ENCODE measurements around the gene SYTL4.

Gene SYTL4

DNA sequence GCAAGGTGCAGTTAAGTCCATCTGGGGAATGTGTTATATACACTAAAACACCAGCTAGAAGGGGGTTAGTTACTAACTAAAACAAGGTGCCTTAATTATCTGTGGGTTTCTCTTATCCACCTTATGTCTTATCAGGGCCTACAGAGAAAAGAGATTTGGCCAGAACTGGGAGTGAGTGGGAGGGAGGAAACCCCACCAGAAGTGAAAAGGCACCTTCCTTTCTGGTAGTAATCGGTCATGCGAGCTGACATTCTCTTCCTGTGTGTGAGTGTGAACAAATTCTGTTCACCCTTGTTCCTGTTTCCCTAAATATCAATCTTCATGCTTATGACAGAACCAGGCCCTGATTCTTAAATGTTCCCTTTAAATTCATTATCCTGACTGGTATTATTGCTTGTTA is 44.4 kb downstream of the SYTL4 start:
- Histone ChIP-seq H3K27ac (replicated peaks) (no peak overlapping the region), H3K27me3 (ENCODE audit: insufficient read depth, poor library complexity, severe bottlenecking) (no peaks in the 10 kb centered on the region), H3K4me3 (replicated peaks; ENCODE audit: insufficient read depth, low read length) (no peak overlapping the region)
- TF ChIP-seq POLR2AphosphoS5 (IDR thresholded peaks at IDR 0.05; ENCODE audit: low read depth) (no peak), CTCF (IDR thresholded peaks at IDR 0.05; ENCODE audit: insufficient read depth, low read length) (no peak), SPI1 (IDR thresholded peaks at IDR 0.05; ENCODE audit: borderline replicate concordance, low read depth) (no peak), REST (IDR thresholded peaks at IDR 0.05; ENCODE audit: insufficient replicate concordance, low read depth) (no peak), GABPA (IDR thresholded peaks at IDR 0.05; ENCODE audit: low read depth) (no peak)
- no peak for DNase-seq (ENCODE audit: low read depth in 1 of 2, low spot score in 1 of 2)

DNA sequence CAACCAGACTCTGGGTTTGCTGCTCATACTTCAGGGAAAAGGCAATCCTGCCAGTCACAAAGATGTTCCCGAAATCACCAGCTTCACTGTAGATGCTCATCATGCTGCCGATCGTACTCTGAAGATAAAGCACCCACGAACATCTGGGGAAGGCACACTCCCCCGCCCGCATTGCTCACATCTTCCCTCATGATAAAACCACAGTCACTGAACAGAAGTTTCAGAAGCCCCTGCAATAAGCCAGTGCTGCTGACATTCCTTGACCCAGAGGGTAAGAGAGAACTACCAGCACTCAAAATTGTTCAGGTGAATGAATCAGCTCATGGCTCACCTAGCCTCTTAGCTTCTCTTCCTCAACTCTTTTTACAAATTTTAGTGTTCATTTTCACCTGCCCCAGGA is 44.8 kb downstream of the SYTL4 start:
- H3K27me3 ChIP-seq (ENCODE audit: insufficient read depth, poor library complexity, severe bottlenecking) = no peaks in the 10 kb centered on the region
- TF ChIP-seq GABPA (IDR thresholded peaks at IDR 0.05; ENCODE audit: low read depth) (no peak), CTCF (IDR thresholded peaks at IDR 0.05; ENCODE audit: insufficient read depth, low read length) (no peak), REST (IDR thresholded peaks at IDR 0.05; ENCODE audit: insufficient replicate concordance, low read depth) (no peak), POLR2AphosphoS5 (IDR thresholded peaks at IDR 0.05; ENCODE audit: low read depth) (no peak), SPI1 (IDR thresholded peaks at IDR 0.05; ENCODE audit: borderline replicate concordance, low read depth) (no peak)
- no peak for DNase-seq (ENCODE audit: low read depth in 1 of 2, low spot score in 1 of 2)
- H3K4me3 ChIP-seq (replicated peaks; ENCODE audit: insufficient read depth, low read length) = no peak overlapping the region
- no peak overlapping the region for H3K27ac ChIP-seq (replicated peaks)

- no peak for DNase-seq (ENCODE audit: low read depth in 1 of 2, low spot score in 1 of 2)
- Histone ChIP-seq H3K4me3 (replicated peaks; ENCODE audit: insufficient read depth, low read length) (no peak overlapping the region), H3K27ac (replicated peaks) (no peak overlapping the region), H3K27me3 (ENCODE audit: insufficient read depth, poor library complexity, severe bottlenecking) (no peaks in the 10 kb centered on the region)
- TF ChIP-seq POLR2AphosphoS5 (IDR thresholded peaks at IDR 0.05; ENCODE audit: low read depth) = no peak
- TF ChIP-seq SPI1 (IDR thresholded peaks at IDR 0.05; ENCODE audit: borderline replicate concordance, low read depth) = no peak
- TF ChIP-seq GABPA (IDR thresholded peaks at IDR 0.05; ENCODE audit: low read depth) = no peak
- no peak for TF ChIP-seq CTCF (IDR thresholded peaks at IDR 0.05; ENCODE audit: insufficient read depth, low read length)
- no peak for TF ChIP-seq REST (IDR thresholded peaks at IDR 0.05; ENCODE audit: insufficient replicate concordance, low read depth)
Measured at GRCh38 chrX:100685997-100686305, 46.0 kb downstream of the SYTL4 start.
